NCI-H1417 treated with DMSO at 0.1 percent for 48 hours (cell line): ENCODE data around the gene IFT22.
"Not testable (repeated sequence)": the region's sequence is repeated elsewhere in the genome, so short reads cannot be mapped to it uniquely, and the experiment has no call there.

ENCODE experiments used
- DNase-seq: peaks from one replicate; lab custom pipeline; 2025; lab: John Stamatoyannopoulos, UW

IFT22 gene

GRCh38 chr7:101277155-101277554 is 44.5 kb downstream of the IFT22 start:
- DNase-seq: no peak

- DNase-seq: no peak
These were observed 48.4 kb downstream of the IFT22 start for GRCh38 chr7:101273206-101273605.

DNA sequence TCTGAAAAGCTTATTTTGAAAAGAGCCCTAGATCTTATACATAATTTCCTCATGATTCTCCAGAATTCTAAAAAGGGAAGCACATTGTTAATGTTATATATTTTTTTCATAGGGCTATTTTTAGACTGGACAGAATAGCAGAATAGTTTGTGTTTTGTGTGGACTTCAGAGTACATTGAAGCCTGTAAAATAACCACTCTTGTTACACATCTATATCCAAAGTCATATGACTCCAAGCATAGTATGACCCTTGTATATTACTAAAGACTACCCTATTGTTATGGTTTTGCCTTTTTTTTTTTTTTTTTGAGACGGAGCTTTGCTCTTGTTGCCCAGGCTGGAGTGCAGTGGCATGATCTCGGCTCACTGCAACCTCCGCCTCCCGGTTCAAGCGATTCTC is 50.6 kb downstream of the IFT22 start:
- DNase-seq: no peak

GRCh38 chr7:101269664-101270063 is 51.9 kb downstream of the IFT22 start:
- no peak for DNase-seq

DNA sequence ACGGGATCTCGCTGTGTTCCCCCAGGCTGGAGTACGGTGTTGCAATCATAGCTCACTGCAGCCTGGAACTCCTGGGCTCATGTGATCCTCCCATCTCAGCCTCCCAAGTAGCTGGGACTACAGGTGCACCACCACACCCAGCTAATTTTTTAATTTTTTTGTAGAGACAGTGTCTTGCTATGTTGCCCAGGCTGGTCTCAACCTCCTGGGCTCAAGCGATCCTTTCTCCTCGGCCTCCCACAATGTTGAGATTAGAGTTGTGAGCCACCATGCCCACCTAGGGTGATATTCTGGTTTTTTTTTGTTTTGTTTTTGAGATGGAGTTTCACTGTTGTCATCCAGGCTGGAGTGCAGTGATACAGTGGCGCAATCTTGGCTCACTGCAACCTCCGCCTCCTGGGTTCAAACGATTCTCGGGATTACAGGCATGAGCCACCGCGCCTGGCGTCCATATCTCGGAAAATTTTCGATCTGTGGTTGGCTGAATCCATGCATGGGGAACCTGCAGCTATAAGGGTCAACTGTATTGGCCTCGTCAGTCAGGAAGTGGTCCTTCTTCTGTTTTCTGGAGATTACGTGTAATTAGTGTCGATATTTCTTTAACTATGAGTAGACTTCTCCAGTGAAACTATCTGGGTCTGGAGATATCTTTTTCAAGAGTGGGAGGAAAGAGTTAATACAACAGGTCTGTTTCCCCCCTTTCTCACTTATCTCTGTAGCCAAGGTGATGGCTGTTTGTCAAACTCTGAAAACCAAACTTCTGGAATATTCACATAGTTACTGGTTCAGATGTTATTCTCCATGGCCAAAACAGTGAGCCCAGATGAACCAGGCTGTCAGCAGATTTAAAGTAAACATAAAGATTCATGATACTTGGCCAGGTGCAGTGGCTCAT is 55.7 kb downstream of the IFT22 start:
- DNase-seq: no peak

GRCh38 chr7:101264102-101264706 is 57.4 kb downstream of the IFT22 start:
- DNase-seq: not testable (repeated sequence)
